ENCODE results near the gene CTXN1.
"Not testable (repeated sequence)": the region's sequence is repeated elsewhere in the genome, so short reads cannot be mapped to it uniquely, and the experiment has no call there.

CTXN1 gene

DNA sequence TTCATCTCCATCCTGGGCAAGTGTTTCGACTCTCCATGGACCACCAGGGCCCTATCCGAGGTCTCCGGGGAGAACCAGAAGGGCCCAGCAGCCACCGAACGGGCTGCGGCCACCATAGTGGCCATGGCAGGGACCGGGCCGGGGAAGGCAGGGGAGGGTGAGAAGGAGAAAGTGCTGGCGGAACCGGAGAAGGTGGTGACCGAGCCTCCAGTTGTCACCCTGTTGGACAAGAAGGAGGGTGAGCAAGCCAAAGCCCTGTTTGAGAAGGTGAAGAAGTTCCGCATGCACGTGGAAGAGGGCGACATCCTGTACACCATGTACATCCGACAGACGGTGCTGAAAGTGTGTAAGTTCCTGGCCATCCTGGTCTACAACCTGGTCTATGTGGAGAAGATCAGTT is 27.0 kb downstream of the CTXN1 start:
- no peak for DNase-seq

DNA sequence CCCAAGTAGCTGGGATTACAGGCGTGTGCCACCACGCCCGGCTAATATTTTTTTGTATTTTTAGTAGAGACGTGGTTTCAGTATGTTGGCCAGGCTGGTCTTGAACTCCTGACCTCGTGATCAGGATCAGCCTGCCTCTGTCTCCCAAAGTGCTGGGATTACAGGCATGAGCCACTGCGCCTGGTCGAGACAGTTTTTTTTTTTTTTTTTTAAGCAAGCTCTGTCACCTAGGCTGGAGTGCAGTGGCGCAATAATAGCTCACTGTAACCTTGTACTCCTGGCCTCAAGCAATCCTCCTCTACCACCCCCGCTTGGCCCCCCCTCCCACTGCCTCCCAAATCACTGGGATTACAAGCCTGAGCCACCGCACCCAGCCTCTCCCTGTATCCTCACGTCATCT is 28.6 kb downstream of the CTXN1 start:
- no peak for DNase-seq

DNA sequence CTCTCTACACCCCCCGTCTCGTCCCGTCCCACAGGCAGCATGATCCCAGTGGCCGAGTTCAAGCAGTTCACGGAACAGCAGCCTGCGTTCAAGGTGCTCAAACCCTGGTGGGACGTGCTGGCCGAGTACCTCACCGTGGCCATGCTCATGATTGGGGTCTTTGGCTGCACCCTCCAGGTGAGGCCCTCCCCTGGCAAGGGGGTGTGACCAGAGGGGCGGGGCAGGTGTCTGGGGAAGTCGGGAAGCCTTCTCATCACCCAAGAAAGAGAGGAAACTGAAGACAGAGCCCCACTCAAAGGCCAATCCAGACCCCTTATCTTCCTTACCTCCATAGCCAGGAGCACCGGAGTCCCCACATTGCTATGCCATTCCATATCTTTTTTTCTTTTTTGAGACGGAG is 30.4 kb downstream of the CTXN1 start:
- no peak for DNase-seq

DNA sequence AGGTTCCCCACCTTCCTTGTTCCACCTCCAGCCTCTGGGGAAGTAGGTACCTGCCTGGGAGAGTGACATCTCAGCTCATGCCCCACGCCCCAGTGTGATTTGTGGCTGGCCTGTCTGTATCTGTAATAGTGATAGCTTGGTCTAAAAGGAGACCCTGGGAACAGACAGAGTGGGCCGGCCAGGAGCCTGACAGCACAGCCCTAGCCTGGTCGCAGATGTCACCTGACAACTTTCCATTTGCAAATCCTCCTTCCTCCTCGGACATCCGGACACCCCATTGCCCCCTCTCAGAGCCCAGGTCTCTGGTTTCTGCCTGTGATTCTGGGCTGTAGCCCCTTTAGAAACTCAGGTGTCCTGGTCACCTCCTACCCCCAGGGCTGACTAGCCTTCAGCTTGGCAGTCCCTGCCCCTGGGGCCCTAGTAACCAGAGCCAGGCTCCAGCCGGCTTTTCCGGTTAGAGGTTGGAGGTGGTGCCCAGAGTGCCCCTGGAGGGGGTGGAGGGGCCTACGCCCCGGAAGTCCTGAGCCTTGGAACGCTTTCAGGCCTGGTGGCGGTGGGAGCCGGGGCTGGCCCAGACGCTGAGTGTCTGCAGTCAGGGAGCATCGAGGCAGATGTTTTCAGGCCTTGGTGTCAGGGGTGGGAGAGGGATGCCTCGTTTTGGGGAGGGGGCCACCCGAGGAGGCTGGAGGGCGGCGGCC is 31.2 kb downstream of the CTXN1 start:
- DNase-seq = no peak

DNA sequence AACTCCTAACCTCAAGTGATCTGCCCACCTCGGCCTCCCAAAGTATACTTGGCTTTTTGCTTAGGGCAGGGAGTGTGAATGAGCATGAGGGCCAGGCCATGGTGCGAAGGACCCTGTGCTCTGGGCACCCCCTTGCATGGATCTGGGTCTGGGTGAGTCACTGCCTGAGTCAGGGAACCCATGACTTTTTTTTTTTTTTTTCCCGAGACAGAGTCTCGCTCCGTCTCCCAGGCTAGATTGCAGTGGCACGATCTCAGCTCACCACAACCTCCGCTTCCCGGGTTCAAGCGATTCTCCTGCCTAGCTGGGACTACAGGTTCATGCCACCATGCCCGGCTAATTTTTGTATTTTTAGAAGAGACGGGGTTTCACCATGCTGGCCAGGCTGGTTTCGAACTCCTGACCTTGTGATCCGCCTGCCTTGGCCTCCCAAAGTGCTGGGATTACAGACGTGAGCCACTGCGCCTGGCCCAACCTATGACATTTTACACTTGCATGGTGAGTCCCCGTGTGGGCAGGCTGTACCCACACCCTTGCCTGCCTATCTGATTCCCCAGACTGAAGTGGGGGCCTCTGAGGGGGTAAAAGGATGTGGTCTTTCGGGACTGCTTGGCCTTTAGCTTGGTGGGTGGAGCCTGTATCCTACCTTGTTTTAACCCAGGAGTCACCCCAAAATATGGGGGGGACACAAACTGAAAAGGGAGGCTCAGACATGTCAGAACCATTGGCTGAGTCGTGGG is 32.4 kb downstream of the CTXN1 start:
- not testable (repeated sequence) for DNase-seq

DNA sequence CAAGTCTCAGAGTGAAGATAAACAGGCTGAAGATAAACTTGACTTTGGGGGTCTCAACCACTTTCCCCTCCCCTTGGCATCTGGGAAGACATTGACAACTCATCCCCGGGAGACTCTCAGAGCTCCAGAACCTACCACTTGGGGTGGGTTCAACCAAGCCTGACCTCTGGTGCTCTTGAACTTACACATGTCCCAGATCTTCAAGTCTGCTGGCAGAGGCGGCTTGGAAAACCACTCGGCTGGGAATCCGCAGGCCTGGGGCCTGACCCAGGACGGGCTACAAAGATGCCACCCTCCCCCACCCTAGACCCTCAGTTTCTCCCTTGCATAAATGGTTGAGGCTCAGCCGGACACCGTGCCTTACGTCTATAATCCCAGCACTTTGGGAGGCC is 37.1 kb downstream of the CTXN1 start:
- no peak for DNase-seq

DNA sequence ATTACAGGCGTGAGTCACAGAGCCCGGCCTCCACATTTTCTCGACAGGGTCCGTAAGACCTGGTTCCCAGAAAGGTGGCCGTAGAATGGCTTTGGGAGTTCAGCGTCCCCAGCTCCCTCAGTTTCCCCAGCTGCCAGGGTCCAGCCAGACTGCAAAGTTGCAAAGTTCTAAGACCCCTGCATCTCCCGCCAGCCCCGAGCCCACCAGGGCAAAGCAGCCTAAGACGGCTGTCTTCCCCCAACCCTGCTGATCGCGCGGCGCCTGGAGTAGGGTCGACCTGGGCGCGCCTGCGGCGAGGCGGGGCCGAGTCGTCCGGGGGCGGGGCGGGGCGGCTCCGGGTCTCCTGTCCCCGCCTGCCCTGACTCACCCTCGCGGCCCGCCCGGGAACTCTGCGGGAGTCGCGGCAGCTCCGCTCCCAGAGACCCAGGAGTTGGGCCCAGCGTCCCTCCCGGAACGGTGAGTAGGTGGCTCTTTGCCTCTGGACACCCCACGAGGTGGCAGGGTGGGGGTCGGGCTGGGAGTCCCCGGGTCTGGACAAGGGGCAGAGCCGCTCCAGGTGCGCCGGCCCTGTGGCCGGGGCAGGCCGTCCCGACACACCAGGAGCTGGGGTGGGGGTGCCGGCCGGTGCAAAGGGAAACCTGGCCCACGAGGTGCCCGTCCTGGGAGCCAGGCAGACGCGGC is 37.6 kb downstream of the CTXN1 start, which contains the start of gene LRRC8E:
Gene LRRC8E (plus strand): TSS at position 366 of the 681 bp plus-strand sequence. CDS start 7,094 bp downstream, outside the sequence.
- DNase-seq = peak in 1 of 2 donors; percentile 24

DNA sequence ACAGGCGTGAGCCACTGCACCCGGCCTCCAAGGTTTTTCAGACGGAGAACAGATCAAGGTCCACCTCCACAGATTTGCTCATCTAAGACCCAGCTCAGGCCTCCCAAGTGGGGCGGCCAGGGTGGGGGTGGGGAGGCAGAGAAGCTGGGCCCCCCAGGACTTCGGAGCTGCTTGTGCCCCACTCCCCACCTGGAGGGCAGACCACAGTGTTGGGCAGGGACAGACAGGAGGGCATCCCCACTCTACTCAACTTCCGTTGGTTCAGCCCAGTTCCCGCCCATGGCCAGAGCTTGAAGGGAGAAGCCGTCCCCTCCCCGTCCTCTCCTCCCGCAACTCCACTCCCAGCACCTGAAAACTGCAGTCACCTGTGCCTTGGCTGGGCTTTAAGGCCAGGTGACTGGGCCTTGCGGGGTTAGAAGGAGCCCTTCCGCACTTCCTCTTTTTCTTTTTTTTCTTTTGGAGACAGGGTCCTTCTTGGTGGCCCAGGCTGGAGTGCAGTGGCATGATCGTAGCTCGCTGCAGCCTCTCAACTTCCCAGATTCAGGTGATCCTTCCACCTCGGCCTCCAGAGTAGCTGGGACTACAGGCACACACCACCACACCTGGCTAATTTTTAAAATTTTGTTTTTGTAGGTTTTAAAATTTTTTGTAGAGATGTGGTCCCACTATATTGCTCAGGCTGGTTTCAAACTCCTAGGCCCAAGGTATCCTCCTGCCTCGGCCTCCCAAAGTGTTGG is 38.4 kb downstream of the CTXN1 start:
- DNase-seq = no peak

DNA sequence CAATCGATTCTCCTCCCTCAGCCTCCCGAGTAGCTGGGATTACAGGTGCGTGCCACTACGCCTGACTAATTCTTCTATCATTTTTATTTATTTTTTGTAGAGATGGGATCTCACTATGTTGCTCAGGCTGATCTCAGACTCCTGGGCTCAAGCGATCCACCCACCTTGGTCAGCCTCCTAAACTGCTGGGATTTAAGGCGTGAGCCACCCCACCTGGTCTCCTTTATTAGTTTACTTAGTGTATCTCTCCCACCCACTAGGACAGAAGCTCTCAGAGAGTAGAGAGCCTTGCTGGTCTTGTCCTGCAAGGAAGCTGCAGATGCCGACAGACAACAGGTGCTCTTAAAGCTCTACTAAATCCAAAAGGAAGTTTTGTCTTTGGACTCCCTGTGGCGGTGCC is 40.1 kb downstream of the CTXN1 start:
- no peak for DNase-seq

DNA sequence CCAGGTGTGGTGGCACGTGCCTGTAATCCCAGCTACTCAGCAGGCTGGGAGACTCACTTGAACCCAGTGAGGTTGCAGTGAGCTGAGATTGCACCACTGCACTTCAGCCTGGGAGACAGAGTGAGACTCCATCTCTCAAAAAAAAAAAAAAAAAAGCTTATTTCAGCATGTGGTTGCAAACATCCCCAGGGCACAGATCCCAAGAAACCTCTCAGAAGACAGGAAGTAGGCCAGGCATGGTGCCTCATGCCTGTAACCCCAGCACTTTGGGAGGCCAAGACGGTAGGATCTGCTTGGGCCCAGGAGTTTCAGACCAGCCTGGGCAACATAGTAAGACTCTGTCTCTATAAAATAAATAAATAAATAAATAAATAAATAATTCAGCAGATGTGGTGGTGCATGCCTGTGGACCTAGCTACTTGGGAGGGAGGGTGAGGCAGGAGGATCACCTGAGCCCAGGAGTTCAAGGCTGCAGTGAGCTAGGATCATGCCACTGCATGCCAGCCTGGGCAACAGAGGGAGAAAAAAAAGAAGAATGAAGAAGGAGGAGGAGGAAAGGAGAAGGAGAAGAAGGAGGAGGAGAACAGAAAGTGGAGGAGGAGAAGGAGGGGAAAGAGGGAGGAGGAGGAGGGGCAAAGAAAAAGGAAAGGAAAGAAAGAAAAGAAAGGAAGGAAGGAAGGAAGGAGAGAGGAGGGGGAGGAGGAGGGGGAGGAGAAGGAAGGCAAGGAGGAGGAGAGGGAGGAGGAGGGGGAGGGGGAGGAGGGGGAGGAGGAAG is 42.0 kb downstream of the CTXN1 start:
- DNase-seq = no peak

DNA sequence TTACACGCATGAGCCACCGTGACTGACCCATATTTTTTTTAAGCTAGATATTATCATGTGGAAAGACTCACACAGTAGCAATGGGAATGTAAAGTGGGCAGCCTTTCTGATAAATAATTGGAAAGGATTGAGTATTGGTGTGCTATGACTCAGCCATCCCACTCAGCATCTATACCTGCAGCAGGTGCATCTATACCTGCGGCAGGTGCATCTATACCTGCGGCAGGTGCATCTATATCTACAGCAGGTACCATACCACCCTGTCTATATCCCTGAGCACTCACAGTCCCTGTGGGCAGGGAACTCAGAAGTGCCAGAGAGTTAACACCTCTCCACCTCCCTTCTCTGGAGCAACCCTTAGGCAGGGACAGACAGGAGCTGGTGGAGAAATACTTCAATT is 42.8 kb downstream of the CTXN1 start:
- DNase-seq = no peak

DNA sequence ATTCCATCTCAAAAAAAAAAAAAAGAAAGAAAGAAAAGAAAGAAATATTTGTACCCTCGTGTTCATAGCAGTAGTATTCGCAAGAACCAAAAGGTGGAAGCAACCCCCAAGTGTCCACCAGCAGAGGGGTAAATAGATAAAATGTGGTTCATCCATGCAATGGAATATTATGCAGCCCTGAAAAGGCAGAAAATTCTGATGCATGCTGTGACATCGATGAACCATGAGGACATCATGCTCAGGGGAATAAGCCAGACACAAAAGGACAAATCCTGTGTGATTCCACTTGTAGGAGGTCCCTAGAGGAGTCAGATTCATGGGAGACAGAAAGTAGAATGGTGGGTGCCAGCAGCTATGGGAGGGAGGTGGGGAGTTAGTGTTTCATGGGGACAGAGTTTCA is 44.0 kb downstream of the CTXN1 start:
- no peak for DNase-seq

DNA sequence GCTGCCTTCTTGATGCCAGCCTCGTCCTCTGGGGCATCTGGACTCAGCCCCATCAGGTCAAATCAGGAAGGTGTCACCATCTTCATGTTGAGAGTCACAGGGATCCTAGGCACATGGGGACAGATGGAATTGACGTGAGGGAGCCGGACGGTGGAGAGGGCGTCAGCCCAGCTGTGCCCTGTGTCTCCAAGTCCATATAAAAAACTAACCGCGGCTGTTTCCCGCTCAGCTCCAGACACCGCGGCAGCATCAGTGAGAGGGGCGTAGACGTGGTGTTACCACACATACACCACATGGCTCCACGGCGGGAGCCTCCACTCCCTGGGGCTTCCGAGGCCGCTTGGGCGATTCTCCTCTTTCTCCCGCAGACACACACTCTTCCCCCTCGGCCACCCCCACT is 46.1 kb downstream of the CTXN1 start:
- DNase-seq = no peak

DNA sequence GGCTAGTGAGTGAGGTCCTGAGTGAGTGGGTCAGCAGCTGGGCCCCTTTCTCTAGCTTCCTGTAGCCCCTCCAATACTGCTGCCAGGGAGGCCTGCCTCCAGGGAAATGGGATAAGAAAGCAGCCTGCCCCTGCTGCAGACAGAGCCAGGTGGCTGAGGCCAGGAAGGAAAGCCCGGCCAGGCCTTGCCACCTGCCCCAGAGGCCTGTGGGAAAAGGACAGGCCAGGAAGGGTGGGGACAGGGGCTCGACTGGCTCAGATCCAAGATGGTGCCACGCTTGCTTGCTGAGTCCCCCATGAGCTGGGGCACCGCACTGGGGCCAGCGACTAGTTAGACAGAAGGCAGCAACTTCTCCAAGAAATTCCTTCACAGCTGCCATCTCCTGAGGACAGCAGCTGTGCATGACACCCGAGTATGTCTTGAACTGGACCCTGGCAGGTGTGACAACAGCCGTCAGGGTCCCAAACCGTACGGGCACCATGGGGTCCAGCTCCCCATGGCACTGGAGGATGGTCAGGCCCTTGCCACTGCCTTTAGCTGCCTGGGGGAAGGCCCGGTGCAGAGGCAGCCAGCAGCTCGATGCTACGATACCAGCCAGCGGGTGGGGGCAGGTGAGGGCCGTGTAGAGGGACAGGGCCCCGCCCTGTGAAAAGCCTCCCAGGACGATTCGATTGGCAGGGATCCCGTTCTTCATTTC is 46.7 kb downstream of the CTXN1 start:
- DNase-seq = no peak

DNA sequence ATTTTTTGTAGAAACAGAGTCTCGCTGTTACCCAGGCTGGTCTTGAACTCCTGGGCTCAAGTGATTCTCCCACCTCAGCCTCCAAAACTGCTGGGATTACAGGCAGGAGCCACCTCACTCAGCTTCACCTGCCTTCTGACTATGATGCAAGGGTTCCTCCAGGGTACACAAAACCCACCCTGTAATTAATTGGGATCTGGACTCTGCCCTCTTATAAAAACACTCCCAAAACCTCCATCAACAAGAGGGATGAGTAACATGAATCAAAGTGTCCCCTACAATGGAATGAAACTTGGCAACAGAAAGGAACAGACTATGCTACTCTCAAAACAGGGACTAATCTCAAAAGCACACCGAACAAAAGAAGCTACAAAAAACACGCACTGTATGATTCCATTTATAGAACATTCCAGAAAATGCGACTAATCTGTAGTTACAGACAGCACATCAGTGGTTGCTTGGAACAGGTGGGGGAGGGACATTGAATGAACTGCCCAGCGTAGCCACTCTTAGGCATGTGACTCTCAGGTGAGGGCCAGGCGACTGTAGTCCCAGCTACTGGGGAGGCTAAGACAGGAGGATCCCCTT is 48.6 kb downstream of the CTXN1 start:
- DNase-seq = no peak

DNA sequence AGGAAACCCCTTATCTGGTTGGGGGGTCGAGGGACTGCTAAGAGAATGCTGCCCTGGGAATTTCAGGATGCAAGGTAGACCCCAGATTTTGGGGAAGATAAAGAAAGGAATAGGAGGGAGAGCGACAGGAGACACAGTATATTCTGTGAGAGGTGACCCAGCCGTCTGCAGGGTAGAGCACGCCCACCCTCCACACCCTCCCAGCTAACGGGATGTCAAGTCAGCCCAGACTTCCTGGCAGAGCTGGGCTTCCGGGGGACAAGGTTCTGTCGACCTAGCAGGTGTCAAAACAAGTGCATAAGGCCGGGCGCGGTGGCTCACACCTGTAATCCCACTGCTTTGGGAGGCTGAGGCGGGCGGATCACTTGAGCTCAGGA is 51.0 kb downstream of the CTXN1 start:
- no peak for DNase-seq

Data from inflammatory macrophage (primary cell).